Suprapubic skin (tissue), 4 donors: ENCODE results near the gene SH3BP2. TPM values are rescaled to one million over a fixed set of nuclear protein-coding genes. Genes with fewer than 3 reads are reported as not detected.
A peak's percentile ranks its signal among the peaks of the same experiment; 100 is the strongest.

ENCODE experiments used
- DNase-seq, 2 donors: peaks; one replicate each; pipeline ENCODE4 v3.0.0-alpha.2; 2019; ENCODE audit warnings: low spot score in 2 of 2
- H3K27ac ChIP-seq: fragments of 200-600 bp; sonication (generic); one replicate; pipeline ENCODE4 v1.5.1; 2019
- H3K27me3 ChIP-seq: fragments of 200-600 bp; sonication (generic); one replicate; pipeline ENCODE4 v1.5.1; 2019
- H3K36me3 ChIP-seq: fragments of 200-600 bp; sonication (generic); one replicate; pipeline ENCODE4 v1.5.1; 2019
- H3K4me1 ChIP-seq: fragments of 200-600 bp; sonication (generic); one replicate; pipeline ENCODE4 v1.5.1; 2019
- H3K4me3 ChIP-seq: fragments of 200-600 bp; sonication (generic); one replicate; pipeline ENCODE4 v1.5.1; 2019; ENCODE audit warnings: mild to moderate bottlenecking
- H3K9me3 ChIP-seq: fragments of 200-600 bp; sonication (generic); one replicate; pipeline ENCODE4 v1.5.1; 2019
- EP300 ChIP-seq: sonication (generic); formaldehyde crosslinking; IDR thresholded peaks from one replicate; pipeline ENCODE4 v1.6.1; 2017; ENCODE audit warnings: antibody characterized with exemption
- POLR2A ChIP-seq, 2 donors: fragments of 450-650 bp; IDR thresholded peaks; one replicate each; pipeline ENCODE4 v1.6.1; 2017; ENCODE audit warnings: antibody characterized with exemption in 2 of 2, mild to moderate bottlenecking in 2 of 2, moderate library complexity in 2 of 2
- POLR2AphosphoS5 ChIP-seq, 3 donors: sonication (generic); formaldehyde crosslinking; IDR thresholded peaks; one replicate each; pipeline ENCODE4 v1.6.1; 2017; ENCODE audit warnings: antibody characterized with exemption in 3 of 3
- WGBS: methylation state at CpG from one replicate; pipeline ENCODE4 v1.1.5; 2018; 5-methylcytosine and 5-hydroxymethylcytosine counted together
- total RNA-seq, 4 donors: library from RNA; depleted of rRNA; stranded (reverse); fragments of >200 nt; gene quantifications; one replicate each; pipeline ENCODE4 v1.1.0, GENCODE V29; 2016
- TF ChIP-seq, protein P1 (sequence below), 2 donors: fragments of 200-600 bp in 1 of 2; fragments of 450-650 bp in 1 of 2; sonication (generic) in 1 of 2; IDR thresholded peaks; one replicate each; pipeline ENCODE4 v1.5.1; 2016 to 2019; ENCODE audit warnings: antibody characterized with exemption in 2 of 2, mild to moderate bottlenecking in 1 of 2, moderate library complexity in 1 of 2

The SH3BP2 gene
- total RNA-seq, 4 donors from 2014 or later: 116 to 709 (median 162) TPM

GRCh38 chr4:2794486-2795299 is 1.8 kb downstream of the SH3BP2 start:
- DNase-seq: peak; percentile 76 to 83
- H3K27ac ChIP-seq: peak overlapping the region; percentile 84
- peaks cover 66% of the 10 kb centered on the region for H3K4me1 ChIP-seq
- H3K9me3 ChIP-seq: no peaks in the 10 kb centered on the region
- peak overlapping the region; percentile 87 for H3K4me3 ChIP-seq
- WGBS: 30% methylated on average over 6 of the region's 11 CpGs
- TF ChIP-seq POLR2A (IDR thresholded peaks at IDR 0.05) (no peak), EP300 (no peak), POLR2AphosphoS5 (IDR thresholded peaks at IDR 0.05) (no peak)
- TF ChIP-seq, protein P1, sequence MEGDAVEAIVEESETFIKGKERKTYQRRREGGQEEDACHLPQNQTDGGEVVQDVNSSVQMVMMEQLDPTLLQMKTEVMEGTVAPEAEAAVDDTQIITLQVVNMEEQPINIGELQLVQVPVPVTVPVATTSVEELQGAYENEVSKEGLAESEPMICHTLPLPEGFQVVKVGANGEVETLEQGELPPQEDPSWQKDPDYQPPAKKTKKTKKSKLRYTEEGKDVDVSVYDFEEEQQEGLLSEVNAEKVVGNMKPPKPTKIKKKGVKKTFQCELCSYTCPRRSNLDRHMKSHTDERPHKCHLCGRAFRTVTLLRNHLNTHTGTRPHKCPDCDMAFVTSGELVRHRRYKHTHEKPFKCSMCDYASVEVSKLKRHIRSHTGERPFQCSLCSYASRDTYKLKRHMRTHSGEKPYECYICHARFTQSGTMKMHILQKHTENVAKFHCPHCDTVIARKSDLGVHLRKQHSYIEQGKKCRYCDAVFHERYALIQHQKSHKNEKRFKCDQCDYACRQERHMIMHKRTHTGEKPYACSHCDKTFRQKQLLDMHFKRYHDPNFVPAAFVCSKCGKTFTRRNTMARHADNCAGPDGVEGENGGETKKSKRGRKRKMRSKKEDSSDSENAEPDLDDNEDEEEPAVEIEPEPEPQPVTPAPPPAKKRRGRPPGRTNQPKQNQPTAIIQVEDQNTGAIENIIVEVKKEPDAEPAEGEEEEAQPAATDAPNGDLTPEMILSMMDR (IDR thresholded peaks at IDR 0.05): no peak
- no peaks in the 10 kb centered on the region for H3K27me3 ChIP-seq
- no peaks in the 10 kb centered on the region for H3K36me3 ChIP-seq

- H3K4me1 ChIP-seq: peaks cover 73% of the 10 kb centered on the region
- no peaks in the 10 kb centered on the region for H3K27me3 ChIP-seq
- 37% methylated on average over 17 of the region's 17 CpGs for WGBS
- H3K9me3 ChIP-seq: no peaks in the 10 kb centered on the region
- no peak for TF ChIP-seq EP300
- no peak for TF ChIP-seq POLR2AphosphoS5 (IDR thresholded peaks at IDR 0.05)
- TF ChIP-seq POLR2A (IDR thresholded peaks at IDR 0.05): no peak
- TF ChIP-seq, protein P1 (IDR thresholded peaks at IDR 0.05): no peak
- H3K36me3 ChIP-seq: no peaks in the 10 kb centered on the region
- peak overlapping the region; percentile 84 for H3K27ac ChIP-seq
- peak; percentile 71 to 77 for DNase-seq
- peak overlapping the region; percentile 87 for H3K4me3 ChIP-seq
These were observed 2.5 kb downstream of the SH3BP2 start for GRCh38 chr4:2795300-2795892.

- WGBS: 47% methylated on average over 17 of the region's 27 CpGs
- no peaks in the 10 kb centered on the region for H3K36me3 ChIP-seq
- no peaks in the 10 kb centered on the region for H3K27me3 ChIP-seq
- peaks cover 81% of the 10 kb centered on the region for H3K4me1 ChIP-seq
- H3K4me3 ChIP-seq: peak overlapping the region; percentile 87
- no peak for TF ChIP-seq POLR2AphosphoS5 (IDR thresholded peaks at IDR 0.05)
- TF ChIP-seq EP300: no peak
- TF ChIP-seq, protein P1 (IDR thresholded peaks at IDR 0.05): no peak
- TF ChIP-seq POLR2A (IDR thresholded peaks at IDR 0.05): no peak
- H3K27ac ChIP-seq: peak overlapping the region; percentile 84
- no peaks in the 10 kb centered on the region for H3K9me3 ChIP-seq
- DNase-seq: peak; percentile 78 to 80
These were observed 3.3 kb downstream of the SH3BP2 start for GRCh38 chr4:2795893-2796848.

DNA sequence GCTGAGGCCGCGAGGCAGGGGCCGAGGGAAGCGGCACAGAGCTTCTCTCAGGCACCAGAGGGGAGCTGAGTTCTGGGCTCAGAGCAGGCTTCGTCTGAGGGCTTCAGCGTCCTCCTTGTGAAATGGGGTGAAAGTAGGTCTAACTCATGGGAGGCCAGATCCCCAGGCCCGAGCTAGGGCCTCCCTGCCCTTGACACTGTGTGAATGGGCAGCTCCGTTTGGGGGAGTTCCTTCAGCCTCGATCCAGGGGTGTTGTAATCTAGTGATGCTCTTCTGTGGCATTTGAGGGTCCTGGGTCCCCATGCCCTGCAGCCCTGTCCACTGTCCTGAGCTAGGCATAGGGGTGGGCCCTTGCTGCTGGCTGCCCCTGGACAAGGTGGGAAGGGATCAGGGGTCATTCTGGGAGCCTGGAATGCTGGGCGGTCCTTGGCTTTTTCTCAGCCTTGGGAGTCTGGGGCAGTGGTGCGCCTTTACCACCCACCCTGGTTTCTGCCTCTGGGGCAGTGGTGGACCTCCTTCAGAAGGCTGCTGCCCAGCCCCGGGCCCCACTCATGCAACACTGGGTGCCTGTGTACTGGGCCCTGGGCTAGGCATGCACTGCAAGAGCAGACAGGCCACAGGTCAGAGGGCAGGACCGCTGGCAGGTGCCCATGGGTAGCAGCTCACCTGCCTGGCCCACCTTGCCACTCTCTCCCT is 4.1 kb downstream of the SH3BP2 start:
- Histone ChIP-seq H3K4me1 (peaks cover 89% of the 10 kb centered on the region), H3K4me3 (peak overlapping the region; percentile 4), H3K36me3 (no peaks in the 10 kb centered on the region), H3K27ac (peak overlapping the region; percentile 84), H3K27me3 (no peaks in the 10 kb centered on the region), H3K9me3 (no peaks in the 10 kb centered on the region)
- TF ChIP-seq POLR2AphosphoS5 (IDR thresholded peaks at IDR 0.05) (no peak), POLR2A (IDR thresholded peaks at IDR 0.05) (no peak), EP300 (no peak)
- TF ChIP-seq, protein P1 (IDR thresholded peaks at IDR 0.05): no peak
- DNase-seq: peak; percentile 64 to 73
- 65% methylated on average over 5 of the region's 13 CpGs for WGBS
